Left renal pelvis (tissue), 4 donors: ENCODE results near the gene SAMD11. TPM values are rescaled to one million over a fixed set of nuclear protein-coding genes. Genes with fewer than 3 reads are reported as not detected.

Source experiments
- DNase-seq, 4 donors: peaks; one replicate each; pipeline ENCODE4 v3.0.0-alpha.2; 2013; ENCODE audit warnings: low read depth in 4 of 4, low spot score in 3 of 4
- polyA plus RNA-seq, 4 donors: library from polyadenylated mRNA; unstranded; fragments of 120-200 nt; gene quantifications; one replicate each; pipeline ENCODE4 v1.2.1, GENCODE V29; 2013; ENCODE audit not compliant: insufficient read length in 4 of 4

Gene SAMD11
- polyA plus RNA-seq, 4 donors = 43.9 to 94.8 (median 63.0) TPM

DNA sequence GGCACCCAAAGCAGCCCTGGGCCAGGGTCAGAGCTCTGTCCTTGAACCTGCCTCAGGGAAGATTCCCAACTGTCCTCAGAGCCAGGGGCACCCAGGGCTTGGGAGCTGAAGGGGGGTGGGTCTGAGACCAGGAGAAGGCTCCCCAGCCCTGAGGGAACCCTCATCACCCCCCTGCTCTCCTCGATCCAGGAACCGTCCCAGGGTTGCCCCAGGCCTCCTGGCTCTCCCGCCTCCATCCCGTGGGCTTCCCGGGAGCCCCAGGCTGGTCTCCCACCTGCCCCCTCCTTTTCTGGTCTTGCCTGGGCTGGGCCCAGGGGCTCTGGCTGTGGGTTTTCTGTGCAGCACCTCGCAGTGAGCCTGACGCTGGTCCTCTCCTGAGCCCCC lies 6.7 kb upstream of the SAMD11 start:
- DNase-seq = no peak

- no peak for DNase-seq
Measured at GRCh38 chr1:917466-918091, 6.1 kb upstream of the SAMD11 start.

- DNase-seq = no peak
Measured at GRCh38 chr1:918353-918752, 5.4 kb upstream of the SAMD11 start.

- no peak for DNase-seq
Measured at GRCh38 chr1:918843-919242, 4.9 kb upstream of the SAMD11 start.

DNA sequence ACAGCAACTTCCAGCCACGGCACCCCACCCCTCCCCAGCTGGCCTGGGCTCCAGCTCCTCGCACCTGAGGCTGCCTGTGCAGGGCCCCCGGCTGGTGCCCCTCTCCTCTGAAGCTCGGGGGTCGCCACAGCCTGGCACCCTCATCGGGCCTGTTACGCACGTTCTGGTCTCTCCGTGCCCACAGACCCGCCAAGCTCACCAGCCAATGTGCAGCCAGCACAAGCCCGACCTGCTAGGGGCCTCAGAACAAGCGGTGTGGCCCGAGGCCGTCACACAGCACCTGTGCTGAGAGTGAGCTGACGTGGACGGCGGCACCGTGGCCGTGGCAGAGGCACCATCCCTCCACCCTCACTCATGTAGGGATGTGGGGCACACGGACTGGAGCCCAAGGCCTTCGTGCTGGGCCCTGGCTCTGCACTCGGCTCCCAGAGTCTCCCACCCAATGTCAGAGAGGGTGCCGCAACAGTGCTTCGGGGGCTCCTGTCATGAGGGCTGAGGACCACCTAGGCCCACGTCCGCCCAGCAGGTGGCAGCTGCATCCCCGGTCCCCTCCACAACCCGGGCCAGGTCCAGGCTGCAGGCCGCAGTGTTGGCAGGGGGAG lies 4.4 kb upstream of the SAMD11 start:
- no peak for DNase-seq

- no peak for DNase-seq
Measured at GRCh38 chr1:920010-920409, 3.7 kb upstream of the SAMD11 start.

GRCh38 chr1:920521-920920 lies 3.2 kb upstream of the SAMD11 start:
- DNase-seq = no peak

GRCh38 chr1:921011-921837 lies 2.5 kb upstream of the SAMD11 start:
- DNase-seq = peak in 2 of 4 donors; percentile 86 to 90

- no peak for DNase-seq
Measured at GRCh38 chr1:923991-924655, 400 bp downstream of the SAMD11 start.

DNA sequence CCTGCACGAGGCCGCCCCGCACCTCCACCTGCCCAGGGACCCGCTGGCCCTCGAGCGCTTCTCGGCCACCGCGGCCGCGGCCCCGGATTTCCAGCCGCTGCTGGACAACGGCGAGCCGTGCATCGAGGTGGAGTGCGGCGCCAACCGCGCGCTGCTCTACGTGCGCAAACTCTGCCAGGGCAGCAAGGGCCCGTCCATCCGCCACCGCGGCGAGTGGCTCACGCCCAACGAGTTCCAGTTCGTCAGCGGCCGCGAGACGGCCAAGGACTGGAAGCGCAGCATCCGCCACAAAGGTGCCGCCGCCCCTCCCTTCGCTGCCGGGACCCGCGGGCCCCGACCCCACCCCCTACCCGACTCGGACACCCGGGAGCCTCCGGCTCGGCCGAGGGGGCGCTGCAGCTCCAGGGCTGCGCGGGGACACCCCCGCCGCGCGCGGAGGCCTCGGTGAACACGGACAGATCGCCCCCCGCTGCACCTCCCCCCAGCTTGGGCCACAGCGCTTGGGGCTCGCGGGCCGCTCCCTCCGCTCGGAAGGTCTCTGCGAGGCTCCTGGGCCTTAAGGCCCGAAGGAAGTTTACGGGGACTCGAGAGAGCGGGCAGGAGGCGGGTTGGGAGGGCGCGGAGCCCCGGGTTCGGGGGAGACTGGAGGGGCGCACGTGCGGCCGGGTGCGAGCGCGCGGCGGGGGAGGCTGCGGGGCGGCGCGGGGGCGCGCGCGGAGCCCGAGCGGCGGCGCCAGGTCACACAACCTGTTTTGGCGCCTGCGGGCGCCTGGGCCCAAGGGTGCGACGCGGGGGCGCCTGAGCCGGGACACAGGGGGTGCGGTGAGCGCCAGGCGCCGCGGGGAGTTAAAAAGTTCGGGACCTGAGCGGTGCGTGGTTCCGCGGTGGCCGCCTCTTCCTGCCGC lies 1.2 kb downstream of the SAMD11 start:
- no peak for DNase-seq

GRCh38 chr1:925561-926421 lies 2.1 kb downstream of the SAMD11 start:
- DNase-seq = no peak

DNA sequence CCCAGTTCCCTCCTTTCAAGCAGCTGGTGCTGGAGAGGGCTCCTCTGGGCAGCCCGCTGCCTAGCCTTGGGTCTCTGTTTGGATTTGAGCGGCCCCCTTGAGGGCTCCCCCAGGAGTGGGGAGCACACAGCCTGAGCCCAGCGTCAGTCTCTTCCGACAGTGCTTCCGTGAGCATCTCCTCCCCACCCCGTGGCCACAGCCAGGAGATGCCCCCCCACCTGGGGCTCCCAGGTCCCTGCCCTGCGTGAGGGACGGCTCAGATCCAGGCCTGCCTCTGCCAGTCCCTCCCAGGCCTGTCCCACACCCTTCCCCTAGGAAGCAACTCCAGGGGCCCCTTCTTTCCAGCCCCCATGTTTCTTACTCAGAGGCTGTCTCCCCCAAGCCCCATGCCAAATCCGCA lies 3.5 kb downstream of the SAMD11 start:
- no peak for DNase-seq

GRCh38 chr1:927748-928147 lies 4.0 kb downstream of the SAMD11 start:
- DNase-seq = no peak

DNA sequence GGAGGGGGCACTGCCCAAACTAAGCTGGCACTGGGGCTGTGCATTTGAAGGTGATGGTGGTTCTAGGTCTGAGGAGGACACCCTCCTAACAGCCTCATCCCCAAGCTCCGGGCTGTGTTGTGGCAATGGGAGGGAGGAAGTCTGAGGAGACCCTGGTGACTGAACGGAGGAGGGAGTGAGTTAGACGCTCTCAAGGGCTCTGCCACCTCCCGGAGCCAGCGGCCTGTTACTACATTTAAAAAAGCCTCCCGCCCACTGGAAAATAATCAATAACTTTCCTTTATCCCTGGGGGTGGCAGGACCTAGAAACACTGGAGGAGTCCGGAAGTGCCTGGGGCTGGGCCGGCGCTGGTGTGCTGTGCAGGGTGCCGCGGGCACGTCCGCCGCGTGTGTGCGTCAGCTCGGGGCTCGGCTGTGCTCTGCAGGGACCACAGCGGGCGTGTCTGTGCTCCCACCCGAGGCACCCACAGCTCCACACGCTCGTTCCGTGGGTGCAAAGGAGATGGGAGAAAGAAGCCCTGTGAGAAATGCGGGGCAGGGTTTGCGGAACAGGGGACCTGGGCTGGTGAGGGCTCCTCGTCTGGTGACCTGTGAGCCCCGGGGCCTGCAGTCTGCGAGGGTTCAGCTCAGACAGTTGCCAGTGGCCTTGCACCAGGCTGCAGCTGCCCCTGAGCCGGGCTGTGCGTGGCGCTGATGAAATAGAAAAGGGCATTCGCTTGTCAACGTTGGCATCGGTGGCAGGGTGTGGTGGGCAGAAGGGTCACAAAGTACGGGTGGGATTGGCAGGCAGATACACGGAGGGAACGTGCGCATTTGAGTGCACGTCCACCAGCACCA lies 5.3 kb downstream of the SAMD11 start:
- DNase-seq = no peak

GRCh38 chr1:929712-930632 lies 6.2 kb downstream of the SAMD11 start:
- DNase-seq = no peak

GRCh38 chr1:930633-931138 lies 7.0 kb downstream of the SAMD11 start:
- no peak for DNase-seq
